Fibroblast of pulmonary artery (primary cell): Measurements from ENCODE around the gene POMT2.

Source experiments
- DNase-seq: peaks from one replicate; pipeline ENCODE4 v3.0.0-alpha.2; 2010; ENCODE audit warnings: low read depth
- H3K4me3 ChIP-seq: replicated peaks from 2 replicates; pipeline ENCODE4 v1.5.1; 2011; ENCODE audit warnings: low read depth, mild to moderate bottlenecking, control low read depth, low read length, moderate library complexity
- CTCF ChIP-seq: IDR thresholded peaks from 2 replicates; pipeline ENCODE4 v1.5.1; 2011; ENCODE audit warnings: mild to moderate bottlenecking, control low read depth, low read length, inconsistent platforms; ENCODE audit errors: missing control alignments

Gene POMT2

GRCh38 chr14:77276959-77277358, 43.7 kb downstream of the POMT2 start:
- DNase-seq, result no peak
- no peak for TF ChIP-seq CTCF
- no peak overlapping the region for H3K4me3 ChIP-seq

- no peak for TF ChIP-seq CTCF
- no peak overlapping the region for H3K4me3 ChIP-seq
- no peak for DNase-seq
Measured at GRCh38 chr14:77276295-77276935, 44.3 kb downstream of the POMT2 start.

DNA sequence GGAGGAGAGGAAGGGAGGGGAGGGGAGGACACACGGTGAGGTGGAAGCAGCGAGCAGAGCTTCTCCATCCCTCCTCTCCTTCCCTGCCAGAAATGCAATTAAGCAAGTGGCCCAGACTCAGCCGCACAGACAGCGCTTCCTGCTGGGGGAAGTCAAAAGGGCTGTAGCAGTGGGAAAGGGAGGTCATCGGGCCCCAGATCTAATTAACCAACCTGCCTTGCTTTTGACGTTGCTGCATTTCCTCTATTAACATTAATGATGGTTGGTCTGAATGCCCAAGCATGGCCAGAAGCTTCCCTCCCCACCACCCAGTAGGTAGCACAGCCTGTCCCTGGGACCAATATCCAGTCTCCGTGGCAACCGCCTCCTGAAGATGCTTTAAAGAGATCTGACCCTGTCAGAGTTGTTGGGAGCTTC, 45.1 kb downstream of the POMT2 start:
- H3K4me3 ChIP-seq, result no peak overlapping the region
- TF ChIP-seq CTCF, result no peak
- no peak for DNase-seq

GRCh38 chr14:77275041-77275580, 45.6 kb downstream of the POMT2 start:
- H3K4me3 ChIP-seq, result no peak overlapping the region
- DNase-seq, result no peak
- no peak for TF ChIP-seq CTCF

GRCh38 chr14:77273796-77274195, 46.9 kb downstream of the POMT2 start:
- TF ChIP-seq CTCF, result no peak

DNA sequence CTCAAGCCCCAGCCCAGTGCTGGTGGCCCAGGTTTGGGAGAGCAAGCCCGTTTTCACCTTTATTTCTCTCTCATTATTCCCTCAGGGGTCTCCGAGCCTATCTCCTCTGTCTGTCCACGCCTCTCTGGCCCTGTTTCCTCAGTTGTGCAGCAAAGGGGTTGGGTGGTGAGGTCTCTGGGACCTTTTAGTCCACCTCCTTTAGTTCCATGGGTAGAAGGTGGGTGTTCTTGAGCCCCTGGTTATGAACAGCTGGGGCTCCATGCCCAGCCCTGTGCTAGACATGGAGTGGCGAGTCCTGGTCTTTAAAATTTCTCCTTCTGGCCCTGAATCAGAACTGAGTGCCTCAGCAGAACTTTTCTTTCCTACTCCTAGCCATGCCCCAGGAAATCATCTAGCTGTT, 48.4 kb downstream of the POMT2 start:
- H3K4me3 ChIP-seq, result no peak overlapping the region
- no peak for TF ChIP-seq CTCF
- no peak for DNase-seq

More at GRCh38 chr14:77273796-77274195, 46.9 kb downstream of the POMT2 start:
- no peak for DNase-seq
- H3K4me3 ChIP-seq, result no peak overlapping the region

DNA sequence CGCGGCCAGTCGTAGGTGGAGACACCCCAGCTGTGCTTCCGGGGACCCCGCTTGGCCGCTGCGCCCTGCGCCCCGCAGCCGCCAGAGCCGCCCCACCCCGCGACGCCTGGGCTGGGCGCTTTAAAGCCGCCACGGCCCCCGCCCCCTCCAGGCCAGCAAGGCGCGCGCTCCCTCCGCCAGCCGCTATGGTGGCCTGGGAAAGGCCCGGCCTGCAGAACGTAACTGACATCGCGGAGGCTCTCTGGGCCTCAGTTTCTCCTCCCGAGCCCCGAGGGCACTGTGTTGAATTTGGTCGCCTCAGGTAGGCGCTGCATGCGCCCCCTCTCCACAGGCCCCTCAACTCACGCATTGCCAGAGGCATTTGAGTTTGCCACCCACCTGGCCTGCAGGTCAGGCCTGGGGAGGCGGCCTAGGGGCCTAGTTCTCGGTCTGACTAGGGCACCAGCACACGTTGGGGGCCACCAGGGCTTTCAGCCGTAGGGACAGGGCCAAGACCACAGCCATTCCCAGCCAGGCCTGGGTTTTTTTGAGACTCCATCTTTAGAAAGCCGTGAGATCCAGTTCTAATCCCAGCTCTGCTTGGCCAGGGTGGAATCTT, 49.5 kb downstream of the POMT2 start, which contains the start of gene NGB:
TSS of gene NGB (minus strand) at position 94 of the 598 bp plus-strand sequence. CDS start 269 bp downstream, outside the sequence.
- H3K4me3 ChIP-seq, result no peak within 1 kb of the TSS
- TF ChIP-seq CTCF, result no peak
- DNase-seq, result no peak
